Thyroid gland (tissue), 4 donors: Measurements from ENCODE around the gene ZNF143. TPM values are rescaled to one million over a fixed set of nuclear protein-coding genes. Genes with fewer than 3 reads are reported as not detected.

ENCODE experiments used
- DNase-seq, 2 donors: peaks; one replicate each; pipeline ENCODE4 v3.0.0-alpha.2; 2019
- H3K27ac ChIP-seq, 3 donors: fragments of 200-600 bp; sonication (generic); 1 replicate in 2 of 3; 2 replicates in 1 of 3; pipeline ENCODE4 v1.5.1; 2016 to 2019; ENCODE audit warnings: mild to moderate bottlenecking in 1 of 3, moderate library complexity in 1 of 3
- H3K27me3 ChIP-seq: fragments of 200-600 bp; sonication (generic); one replicate; pipeline ENCODE4 v1.5.1; 2019
- H3K36me3 ChIP-seq, 2 donors: fragments of 200-600 bp; sonication (generic); one replicate each; pipeline ENCODE4 v1.5.1; 2016 to 2019
- H3K4me1 ChIP-seq, 2 donors: fragments of 200-600 bp; sonication (generic); one replicate each; pipeline ENCODE4 v1.5.1; 2017 to 2019
- H3K4me3 ChIP-seq, 3 donors: fragments of 200-600 bp; sonication (generic); replicated peaks in 1 of 3; 1 replicate in 2 of 3; 2 replicates in 1 of 3; pipeline ENCODE4 v1.5.1; 2016; ENCODE audit warnings: mild to moderate bottlenecking in 1 of 3
- H3K9me3 ChIP-seq: fragments of 200-600 bp; sonication (generic); one replicate; pipeline ENCODE4 v1.5.1; 2017
- POLR2A ChIP-seq, 2 donors: fragments of 450-650 bp; IDR thresholded peaks; one replicate each; pipeline ENCODE4 v1.6.1; 2017; ENCODE audit warnings: antibody characterized with exemption in 2 of 2, mild to moderate bottlenecking in 2 of 2, moderate library complexity in 1 of 2
- WGBS, 2 donors: methylation state at CpG; one replicate each; pipeline ENCODE4 v1.1.5; 2017; 5-methylcytosine and 5-hydroxymethylcytosine counted together
- intact Hi-C: fragments of 100-400 bp; cut with DNase I; formaldehyde crosslinking; loops from one replicate; pipeline ENCODE4 v1.15.1; 2023
- small RNA-seq: library from RNA; depleted of rRNA; stranded (forward); fragments of <200 nt; gene quantifications from one replicate; pipeline ENCODE3, GENCODE V24; 2016
- total RNA-seq, 4 donors: library from RNA; depleted of rRNA; stranded (reverse); fragments of >200 nt; gene quantifications; one replicate each; pipeline ENCODE4 v1.2.3, GENCODE V29; 2016
- TF ChIP-seq, protein P1 (sequence below), 6 experiments: fragments of 200-600 bp in 3 of 6; fragments of 450-650 bp in 3 of 6; sonication (generic) in 3 of 6; IDR thresholded peaks; one replicate each; pipeline ENCODE4 v1.5.1; 2016 to 2019; ENCODE audit warnings: antibody characterized with exemption in 6 of 6, mild to moderate bottlenecking in 2 of 6, inconsistent platforms in 1 of 6, moderate library complexity in 1 of 6

Gene ZNF143
- total RNA-seq, 4 donors from 2014 or later, result 16.3 to 26.1 (median 21.1) TPM

DNA sequence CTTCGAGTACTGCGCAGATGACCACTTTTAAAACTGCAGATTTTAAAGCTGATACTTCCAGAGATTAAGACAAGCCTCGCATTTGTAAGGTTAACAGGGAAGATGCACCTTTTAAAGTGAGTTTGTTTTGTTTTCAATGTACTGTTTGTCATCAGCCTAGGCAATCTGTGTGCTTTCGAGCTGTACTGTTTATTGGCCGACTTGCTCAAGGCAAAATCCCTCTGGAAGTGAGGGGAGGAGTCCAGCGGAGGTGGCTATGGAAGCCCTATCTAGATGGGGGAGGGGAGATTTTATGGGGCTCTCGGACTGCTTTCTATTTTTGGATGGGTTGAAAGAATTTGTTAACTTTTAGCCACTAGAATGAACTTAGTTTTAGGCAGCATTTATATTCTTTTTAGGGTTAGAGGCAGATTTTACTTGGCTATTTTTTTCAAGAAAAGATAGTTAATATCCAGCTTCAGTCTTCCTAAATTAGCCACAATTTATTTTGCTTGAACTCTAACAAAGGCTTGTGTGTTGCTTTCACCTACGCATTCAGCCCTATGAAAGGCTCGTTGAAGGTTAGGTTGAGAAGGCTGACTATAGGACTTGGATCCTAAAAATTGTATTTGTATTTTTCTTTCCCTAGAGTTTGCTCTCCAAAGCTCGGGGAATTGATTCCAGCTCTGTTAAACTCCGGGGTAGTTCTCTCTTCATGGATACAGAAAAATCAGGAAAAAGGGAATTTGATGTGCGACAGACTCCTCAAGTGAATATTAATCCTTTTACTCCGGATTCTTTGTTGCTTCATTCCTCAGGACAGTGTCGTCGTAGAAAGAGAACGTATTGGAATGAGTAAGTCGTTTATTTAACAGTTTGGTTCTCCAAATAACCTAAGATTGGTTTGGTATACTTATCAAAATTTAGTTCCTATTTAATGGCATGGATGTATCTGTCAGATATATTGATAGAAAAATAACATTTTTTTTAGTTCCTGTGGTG lies 114.7 kb downstream of the ZNF143 start:
- 7 to 8% methylated on average over 17 of the region's 17 CpGs for WGBS, 2 donors
- intact Hi-C loops, result no loop called here
- DNase-seq, result peak; percentile 76 to 79

DNA sequence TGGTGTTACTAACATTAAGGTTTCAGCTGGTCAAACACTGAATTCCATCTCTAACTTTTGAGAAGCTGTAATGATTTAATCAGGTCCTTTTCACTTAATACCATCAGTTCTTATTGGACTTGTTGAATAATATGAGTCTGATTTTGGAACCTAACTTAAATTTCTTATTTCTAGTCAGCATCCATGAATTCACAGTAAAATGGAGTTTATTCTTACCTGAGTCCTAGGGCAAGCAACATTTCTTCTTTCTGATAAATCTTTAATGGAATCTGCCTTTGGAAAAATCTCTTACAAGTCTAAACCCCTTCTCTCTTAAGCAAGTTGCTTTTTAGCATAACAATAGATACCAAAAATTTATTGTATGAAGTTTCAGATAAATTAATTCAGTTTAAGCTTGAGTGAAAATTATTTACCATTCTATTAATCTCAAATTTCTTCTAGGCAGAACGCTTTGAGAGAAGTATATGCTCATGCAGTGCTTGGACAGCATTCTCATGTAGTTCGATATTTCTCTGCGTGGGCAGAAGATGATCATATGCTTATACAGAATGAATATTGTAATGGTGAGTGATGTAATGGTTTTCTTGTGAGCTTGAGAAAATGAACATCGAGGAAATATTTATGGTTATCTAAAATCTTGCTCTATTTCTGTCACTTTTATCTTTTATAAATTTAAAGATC lies 116.0 kb downstream of the ZNF143 start:
- H3K4me3 ChIP-seq, result no peak overlapping the region
- no peak for TF ChIP-seq POLR2A (IDR thresholded peaks at IDR 0.05)
- TF ChIP-seq, protein P1, sequence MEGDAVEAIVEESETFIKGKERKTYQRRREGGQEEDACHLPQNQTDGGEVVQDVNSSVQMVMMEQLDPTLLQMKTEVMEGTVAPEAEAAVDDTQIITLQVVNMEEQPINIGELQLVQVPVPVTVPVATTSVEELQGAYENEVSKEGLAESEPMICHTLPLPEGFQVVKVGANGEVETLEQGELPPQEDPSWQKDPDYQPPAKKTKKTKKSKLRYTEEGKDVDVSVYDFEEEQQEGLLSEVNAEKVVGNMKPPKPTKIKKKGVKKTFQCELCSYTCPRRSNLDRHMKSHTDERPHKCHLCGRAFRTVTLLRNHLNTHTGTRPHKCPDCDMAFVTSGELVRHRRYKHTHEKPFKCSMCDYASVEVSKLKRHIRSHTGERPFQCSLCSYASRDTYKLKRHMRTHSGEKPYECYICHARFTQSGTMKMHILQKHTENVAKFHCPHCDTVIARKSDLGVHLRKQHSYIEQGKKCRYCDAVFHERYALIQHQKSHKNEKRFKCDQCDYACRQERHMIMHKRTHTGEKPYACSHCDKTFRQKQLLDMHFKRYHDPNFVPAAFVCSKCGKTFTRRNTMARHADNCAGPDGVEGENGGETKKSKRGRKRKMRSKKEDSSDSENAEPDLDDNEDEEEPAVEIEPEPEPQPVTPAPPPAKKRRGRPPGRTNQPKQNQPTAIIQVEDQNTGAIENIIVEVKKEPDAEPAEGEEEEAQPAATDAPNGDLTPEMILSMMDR (IDR thresholded peaks at IDR 0.05), result no peak
- no peak for DNase-seq
- peaks cover 0 to 3% of the 10 kb centered on the region in 2 donors for H3K36me3 ChIP-seq
- 58 to 59% methylated on average over 4 of the region's 4 CpGs for WGBS, 2 donors
- peaks cover 13 to 26% of the 10 kb centered on the region in 2 donors for H3K4me1 ChIP-seq
- intact Hi-C loops, result no loop called here
- peak overlapping the region in 2 of 3 donors; percentile 95 to 99 for H3K27ac ChIP-seq
- H3K9me3 ChIP-seq, result no peaks in the 10 kb centered on the region
- no peaks in the 10 kb centered on the region for H3K27me3 ChIP-seq

More for the DNA sequence above, 114.7 kb downstream of the ZNF143 start:
- H3K9me3 ChIP-seq, result no peaks in the 10 kb centered on the region
- H3K27ac ChIP-seq, result peak overlapping the region; percentile 69 to 99 (median 95)
- H3K4me3 ChIP-seq, result peak overlapping the region; percentile 43 to 84 (median 63)
- H3K4me1 ChIP-seq, result peaks cover 15 to 28% of the 10 kb centered on the region in 2 donors
- H3K36me3 ChIP-seq, result no peaks in the 10 kb centered on the region
- H3K27me3 ChIP-seq, result no peaks in the 10 kb centered on the region
- TF ChIP-seq POLR2A (IDR thresholded peaks at IDR 0.05), result peak; percentile 66 to 90
- TF ChIP-seq, protein P1 (IDR thresholded peaks at IDR 0.05), result no peak

DNA sequence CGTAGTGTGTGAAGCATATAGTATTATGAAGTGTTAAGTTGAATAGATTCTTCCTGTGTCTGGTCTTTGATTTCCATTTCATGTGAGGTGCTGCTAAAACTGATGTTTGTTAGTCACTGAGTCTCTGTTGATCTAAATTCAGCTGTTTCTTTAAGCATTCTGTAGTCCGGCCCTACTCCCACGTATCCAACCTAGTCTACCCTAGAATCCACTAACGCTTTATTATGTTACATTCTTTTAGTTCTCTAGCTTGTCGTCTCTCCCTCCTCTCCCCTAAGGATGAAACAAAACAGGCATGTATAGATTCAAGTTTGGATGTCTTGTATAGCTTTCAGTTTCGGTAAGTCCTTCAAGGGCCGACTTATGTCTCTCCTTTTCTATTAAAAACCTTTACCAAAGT lies 116.7 kb downstream of the ZNF143 start:
- WGBS, 2 donors, result 50 to 56% methylated on average over 7 of the region's 7 CpGs
- Histone ChIP-seq H3K4me3 (no peak overlapping the region), H3K27ac (peak overlapping the region in 2 of 3 donors; percentile 41 to 50), H3K36me3 (peaks cover 0 to 10% of the 10 kb centered on the region in 2 donors), H3K4me1 (peaks cover 6 to 20% of the 10 kb centered on the region in 2 donors), H3K9me3 (no peaks in the 10 kb centered on the region), H3K27me3 (no peaks in the 10 kb centered on the region)
- DNase-seq, result no peak
- TF ChIP-seq POLR2A (IDR thresholded peaks at IDR 0.05), result no peak
- TF ChIP-seq, protein P1 (IDR thresholded peaks at IDR 0.05), result no peak
- intact Hi-C loops, result no loop called here

Small RNA genes within 50 kb of the gene (small RNA-seq; reads per million reads assigned to genes)
- gene RF01210, result not detected
- 227 reads per million, percentile 97 among the genes with 10 or more reads in this experiment for gene SNORA23

Other genes with a start within 250 kb of the ZNF143 start
- gene DENND5A, start 195.7 kb upstream of the ZNF143 start, total RNA-seq, result 10 to 100 TPM; 45.6 to 80.8 (median 59.3) TPM
- gene TMEM41B, start 146.4 kb upstream of the ZNF143 start, total RNA-seq, result 10 to 100 TPM; 52.7 to 86.7 (median 76.1) TPM
- gene IPO7, start 76.4 kb upstream of the ZNF143 start, total RNA-seq, result 100 to 1,000 TPM; 104 to 185 (median 151) TPM
- gene WEE1, start 112.7 kb downstream of the ZNF143 start, total RNA-seq, result 10 to 100 TPM; 29.6 to 35.6 (median 32.5) TPM
- 10 to 100 TPM; 29.7 to 53.6 (median 38.8) TPM for gene SWAP70, start 203.1 kb downstream of the ZNF143 start, total RNA-seq